Fibroblast of the aortic adventitia (primary cell): ENCODE measurements around the gene DIPK1A. TPM values are rescaled to one million over a fixed set of nuclear protein-coding genes. Genes with fewer than 3 reads are reported as not detected.

ENCODE experiments used
- DNase-seq: peaks from one replicate; pipeline ENCODE4 v3.0.0-alpha.2; 2010; ENCODE audit warnings: low read depth
- H3K4me3 ChIP-seq: 2 replicates; pipeline ENCODE4 v1.5.1; 2011; ENCODE audit warnings: low read depth, mild to moderate bottlenecking, control low read depth, low read length, moderate library complexity
- CTCF ChIP-seq: IDR thresholded peaks from 2 replicates; pipeline ENCODE4 v1.5.1; 2011; ENCODE audit warnings: mild to moderate bottlenecking, low read length, control low read depth, inconsistent platforms; ENCODE audit not compliant: insufficient read depth
- total RNA-seq: library from RNA; depleted of rRNA; stranded (reverse); fragments of >200 nt; gene quantifications from 2 replicates; pipeline ENCODE4 v1.2.3, GENCODE V29; 2012; ENCODE audit warnings: low replicate concordance

Gene DIPK1A
- total RNA-seq, 1 donor = 17.1 TPM

GRCh38 chr1:92907949-92908684 lies 53.1 kb downstream of the DIPK1A start:
- no peak overlapping the region for H3K4me3 ChIP-seq
- DNase-seq = no peak
- no peak for TF ChIP-seq CTCF

- no peak for DNase-seq
- TF ChIP-seq CTCF = no peak
- no peak overlapping the region for H3K4me3 ChIP-seq
Measured at GRCh38 chr1:92903765-92904164, 57.5 kb downstream of the DIPK1A start.

GRCh38 chr1:92902406-92902744 lies 58.9 kb downstream of the DIPK1A start:
- no peak for DNase-seq
- H3K4me3 ChIP-seq = no peak overlapping the region
- no peak for TF ChIP-seq CTCF

- H3K4me3 ChIP-seq = no peak overlapping the region
- no peak for TF ChIP-seq CTCF
- peak; percentile 13 for DNase-seq
Measured at GRCh38 chr1:92901699-92902405, 59.4 kb downstream of the DIPK1A start.

GRCh38 chr1:92901126-92901525 lies 60.1 kb downstream of the DIPK1A start:
- H3K4me3 ChIP-seq = no peak overlapping the region
- no peak for DNase-seq
- TF ChIP-seq CTCF = no peak

- no peak for TF ChIP-seq CTCF
- DNase-seq = no peak
- H3K4me3 ChIP-seq = no peak overlapping the region
Measured at GRCh38 chr1:92900539-92900938, 60.7 kb downstream of the DIPK1A start.
